Endothelial cell of umbilical vein (primary cell): Measurements from ENCODE around the gene SLC35E3. TPM values are rescaled to one million over a fixed set of nuclear protein-coding genes. Genes with fewer than 3 reads are reported as not detected.

Experiments
- BruUV-seq: library from RNA; stranded (reverse); fragments of 400-500 nt; replicated peaks from 2 replicates; lab custom pipeline; 2021; lab: Mats Ljungman, UMichigan
- CTCF ChIA-PET: fragments of 300-600, 350-600 bp; sonication (Branson Sonifier 250); formaldehyde crosslinking; loops from one replicate; lab custom pipeline; 2021; ENCODE audit warnings: antibody characterized with exemption, inconsistent platforms; lab: Charles Lee
- POLR2A ChIA-PET: fragments of 300-600, 350-600 bp; sonication (Branson Sonifier 250); formaldehyde crosslinking; loops from one replicate; lab custom pipeline; 2021; ENCODE audit warnings: antibody characterized with exemption, inconsistent platforms; lab: Charles Lee
- DNase-seq: peaks from one replicate; pipeline ENCODE4 v3.0.0-alpha.2; 2011; ENCODE audit warnings: low read depth, low spot score
- FAIRE-seq: peaks from 2 replicates; lab custom pipeline; 2011; peaks lifted over from hg19 to GRCh38; lab: Jason Lieb, UNC
- H2AFZ ChIP-seq: 2 replicates; pipeline ENCODE4 v1.6.0; 2012; ENCODE audit warnings: low read depth, low read length, control low read depth, inconsistent platforms
- H3K27ac ChIP-seq: 2 replicates; pipeline ENCODE4 v1.5.1; 2011; ENCODE audit warnings: low read depth, mild to moderate bottlenecking, control low read depth, low read length, moderate library complexity; ENCODE audit not compliant: insufficient read depth
- H3K27me3 ChIP-seq, 2 experiments: 2 replicates each; pipeline versions ENCODE4 v1.6.0 to v1.6.1; 2011; ENCODE audit warnings: low read length in 2 of 2, mixed read lengths in 1 of 2; ENCODE audit not compliant: control insufficient read depth in 2 of 2, insufficient read depth in 2 of 2
- H3K36me3 ChIP-seq, 2 experiments: 2 replicates in 1 of 2; 3 replicates in 1 of 2; pipeline ENCODE4 v1.5.1; 2011; ENCODE audit warnings: low read length in 2 of 2, mild to moderate bottlenecking in 1 of 2, moderate library complexity in 1 of 2; ENCODE audit not compliant: control insufficient read depth in 2 of 2, insufficient read depth in 2 of 2; ENCODE audit errors: extremely low read depth in 1 of 2
- H3K4me1 ChIP-seq: 3 replicates; pipeline ENCODE4 v1.5.1; 2011; ENCODE audit warnings: mild to moderate bottlenecking, low read length; ENCODE audit not compliant: control insufficient read depth, insufficient read depth; ENCODE audit errors: extremely low read depth
- H3K4me2 ChIP-seq: 2 replicates; pipeline ENCODE4 v1.6.1; 2011; ENCODE audit warnings: low read length, control low read depth, mixed read lengths; ENCODE audit not compliant: insufficient read depth
- H3K4me3 ChIP-seq, 3 experiments: fragments of 200-600 bp in 1 of 3; sonication (generic), shearing (Covaris generic) in 1 of 3; replicated peaks in 1 of 3; 2 replicates each; pipeline ENCODE4 v1.5.1; 2011 to 2016; ENCODE audit warnings: control low read depth in 3 of 3, low read length in 3 of 3, mild to moderate bottlenecking in 2 of 3, inconsistent platforms in 1 of 3, low read depth in 1 of 3, moderate library complexity in 1 of 3; ENCODE audit not compliant: insufficient read depth in 1 of 3
- H3K79me2 ChIP-seq: 2 replicates; pipeline ENCODE4 v1.6.0; 2012; ENCODE audit warnings: low read length, inconsistent platforms; ENCODE audit not compliant: control insufficient read depth, insufficient read depth
- H3K9ac ChIP-seq: replicated peaks from 2 replicates; pipeline ENCODE3; 2011; ENCODE audit warnings: low read length, control low read depth; ENCODE audit not compliant: insufficient read depth; ENCODE audit errors: extremely low read depth
- H3K9me1 ChIP-seq: replicated peaks from 3 replicates; pipeline ENCODE4 v1.6.0; 2011; ENCODE audit warnings: mild to moderate bottlenecking, low read length; ENCODE audit not compliant: control insufficient read depth, insufficient read depth; ENCODE audit errors: extremely low read depth
- H3K9me3 ChIP-seq: replicated peaks from 2 replicates; pipeline ENCODE4 v1.5.1; 2012; ENCODE audit warnings: low read length, inconsistent platforms; ENCODE audit not compliant: control insufficient read depth, insufficient read depth
- H4K20me1 ChIP-seq: replicated peaks from 2 replicates; pipeline ENCODE3; 2011; ENCODE audit warnings: mild to moderate bottlenecking, low read length; ENCODE audit not compliant: control insufficient read depth, insufficient read depth; ENCODE audit errors: extremely low read depth
- FOS ChIP-seq: IDR thresholded peaks from 2 replicates; pipeline ENCODE4 v1.6.1; 2011; ENCODE audit warnings: mild to moderate bottlenecking, low read length, moderate library complexity, borderline replicate concordance; ENCODE audit not compliant: insufficient read depth
- MYC ChIP-seq: IDR thresholded peaks from one replicate; pipeline ENCODE4 v1.6.1; 2011; ENCODE audit warnings: mild to moderate bottlenecking, low read depth, low read length
- POLR2A ChIP-seq: IDR thresholded peaks from 2 replicates; pipeline ENCODE4 v1.6.1; 2012; ENCODE audit warnings: low read depth, mild to moderate bottlenecking, control low read depth, low read length
- POLR2AphosphoS5 ChIP-seq: IDR thresholded peaks from 2 replicates; pipeline ENCODE4 v1.6.1; 2012; ENCODE audit warnings: low read depth, mild to moderate bottlenecking, control low read depth, low read length, moderate library complexity; ENCODE audit not compliant: insufficient read depth
- dilution Hi-C: fragments of 300-500 bp; cut with MboI; formaldehyde crosslinking; loops from one replicate; pipeline ENCODE4 v1.15.0; 2019; ENCODE audit warnings: low sequenced_read_pairs; ENCODE audit not compliant: extremely low pct_ligation_motif_present
- intact Hi-C: fragments of 100-400 bp; cut with micrococcal nuclease; formaldehyde crosslinking; loops from one replicate; pipeline ENCODE4 v1.10.0; 2022
- polyA plus RNA-seq, 4 experiments: library from polyadenylated mRNA; depleted of rRNA in 3 of 4; stranded (reverse) in 3 of 4; unstranded in 1 of 4; fragments of >200 nt; gene quantifications; 2 replicates each; pipeline versions ENCODE4 v1.2.1 to v1.2.3, GENCODE V29; 2011 to 2012; ENCODE audit warnings: missing spikeins in 1 of 4
- total RNA-seq: library from RNA; stranded (reverse); gene quantifications from 2 replicates; pipeline ENCODE4 v1.2.3, GENCODE V29; 2021

SLC35E3 gene
- total and polyA plus RNA-seq, 2 donors (not counting 3 experiments of a cell fraction or from before 2014, with no cell fraction given), result 8.1 to 13.8 TPM

DNA sequence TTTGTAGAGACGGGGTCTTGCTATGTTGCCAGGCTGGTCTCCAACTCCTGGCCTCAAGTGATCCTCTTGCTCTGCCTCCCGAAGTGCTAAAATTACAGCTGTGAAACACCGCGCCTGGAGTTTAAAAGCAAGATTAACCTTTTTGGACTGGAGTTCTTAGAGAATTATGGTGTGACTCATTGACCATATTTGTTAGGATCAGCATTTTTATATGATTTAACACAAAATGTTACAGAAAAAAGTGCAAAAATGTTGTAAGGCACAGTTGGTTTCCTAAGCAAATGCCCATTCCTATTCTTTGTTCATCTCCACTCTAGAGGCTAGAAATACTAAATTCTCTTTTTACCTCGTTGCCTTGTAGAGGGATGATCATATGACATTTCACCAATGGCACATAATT is 27.6 kb downstream of the SLC35E3 start:
- ChIA-PET POLR2A (no interaction called here), CTCF (interaction anchor here (1.1 to 1.2 kb wide), 2 partner anchors 14 to 57 kb away, joined by 3 to 5 read pairs; no protein-coding TSS in a partner anchor)
- DNase-seq (no peak), FAIRE-seq (no peak)
- Histone ChIP-seq H3K9ac (no peak overlapping the region), H3K36me3 (no peaks in the 10 kb centered on the region), H3K9me1 (no peaks in the 10 kb centered on the region), H3K4me1 (peaks cover 8% of the 10 kb centered on the region), H3K27ac (no peak overlapping the region), H3K4me3 (no peak overlapping the region), H4K20me1 (no peaks in the 10 kb centered on the region), H3K4me2 (no peak overlapping the region), H3K27me3 (no peaks in the 10 kb centered on the region), H3K9me3 (no peaks in the 10 kb centered on the region), H3K79me2 (no peaks in the 10 kb centered on the region), H2AFZ (no peak overlapping the region)
- no peak for TF ChIP-seq POLR2AphosphoS5
- no peak for TF ChIP-seq POLR2A
- no peak for TF ChIP-seq MYC
- intact Hi-C loops, result no loop called here
- dilution Hi-C loops, result no loop called here
- BruUV-seq, result no TSS peak

DNA sequence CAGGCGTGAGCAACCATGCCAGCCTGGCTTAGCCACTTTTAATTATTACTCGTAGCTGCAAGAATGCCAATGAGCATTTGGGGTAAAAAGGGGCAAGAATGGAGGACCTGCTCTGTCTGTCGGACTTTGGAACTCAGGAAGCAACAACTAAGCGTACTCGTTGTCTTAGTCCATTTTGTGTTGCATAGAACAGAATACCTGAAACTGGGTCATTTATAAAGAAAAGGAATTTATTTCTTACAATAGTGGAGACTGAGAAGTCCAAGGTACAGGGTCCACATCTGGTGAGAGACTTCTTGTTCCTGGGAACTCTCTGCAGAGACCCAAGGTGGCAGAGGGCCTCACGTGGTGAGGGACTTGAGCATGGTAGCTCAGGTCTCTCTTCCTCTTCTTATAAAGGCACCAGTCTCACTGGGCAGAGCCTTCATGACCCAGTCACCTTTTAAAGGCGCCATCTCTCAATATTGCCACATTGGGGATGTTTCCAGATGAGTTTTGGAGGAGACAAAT is 29.2 kb downstream of the SLC35E3 start:
- intact Hi-C loops, result no loop called here
- ChIA-PET POLR2A (no interaction called here), CTCF (interaction anchor here (1.0 to 1.3 kb wide), 2 partner anchors 12 to 29 kb away, joined by 3 to 4 read pairs; partner anchors contain the start of gene SLC35E3)
- DNase-seq (no peak), FAIRE-seq (no peak)
- Histone ChIP-seq H3K4me2 (no peak overlapping the region), H4K20me1 (no peaks in the 10 kb centered on the region), H3K9ac (no peak overlapping the region), H3K79me2 (no peaks in the 10 kb centered on the region), H3K27ac (no peak overlapping the region), H3K4me3 (no peak overlapping the region), H3K9me3 (no peaks in the 10 kb centered on the region), H3K36me3 (no peaks in the 10 kb centered on the region), H2AFZ (no peak overlapping the region), H3K9me1 (no peaks in the 10 kb centered on the region), H3K4me1 (peaks cover 8% of the 10 kb centered on the region), H3K27me3 (no peaks in the 10 kb centered on the region)
- dilution Hi-C loops, result no loop called here
- no TSS peak for BruUV-seq
- no peak for TF ChIP-seq FOS
